ENCODE measurements around the gene ASMT. TPM values are rescaled to one million over a fixed set of nuclear protein-coding genes. Genes with fewer than 3 reads are reported as not detected.

Gene ASMT
- total and polyA plus RNA-seq, 7 donors, result 0.22 TPM; not detected in 6

GRCh38 chrX:1609762-1610161, 5.1 kb upstream of the ASMT start:
- Histone ChIP-seq H3K27me3 (no peaks in the 10 kb centered on the region), H3K36me3 (no peaks in the 10 kb centered on the region), H3K9me3 (no peaks in the 10 kb centered on the region), H3K27ac (no peak overlapping the region), H3K4me3 (no peak overlapping the region), H3K4me1 (no peaks in the 10 kb centered on the region)
- TF ChIP-seq EP300 (IDR thresholded peaks at IDR 0.05) (no peak), POLR2AphosphoS5 (IDR thresholded peaks at IDR 0.05) (no peak), POLR2A (IDR thresholded peaks at IDR 0.05) (no peak)
- TF ChIP-seq, protein P1, sequence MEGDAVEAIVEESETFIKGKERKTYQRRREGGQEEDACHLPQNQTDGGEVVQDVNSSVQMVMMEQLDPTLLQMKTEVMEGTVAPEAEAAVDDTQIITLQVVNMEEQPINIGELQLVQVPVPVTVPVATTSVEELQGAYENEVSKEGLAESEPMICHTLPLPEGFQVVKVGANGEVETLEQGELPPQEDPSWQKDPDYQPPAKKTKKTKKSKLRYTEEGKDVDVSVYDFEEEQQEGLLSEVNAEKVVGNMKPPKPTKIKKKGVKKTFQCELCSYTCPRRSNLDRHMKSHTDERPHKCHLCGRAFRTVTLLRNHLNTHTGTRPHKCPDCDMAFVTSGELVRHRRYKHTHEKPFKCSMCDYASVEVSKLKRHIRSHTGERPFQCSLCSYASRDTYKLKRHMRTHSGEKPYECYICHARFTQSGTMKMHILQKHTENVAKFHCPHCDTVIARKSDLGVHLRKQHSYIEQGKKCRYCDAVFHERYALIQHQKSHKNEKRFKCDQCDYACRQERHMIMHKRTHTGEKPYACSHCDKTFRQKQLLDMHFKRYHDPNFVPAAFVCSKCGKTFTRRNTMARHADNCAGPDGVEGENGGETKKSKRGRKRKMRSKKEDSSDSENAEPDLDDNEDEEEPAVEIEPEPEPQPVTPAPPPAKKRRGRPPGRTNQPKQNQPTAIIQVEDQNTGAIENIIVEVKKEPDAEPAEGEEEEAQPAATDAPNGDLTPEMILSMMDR (IDR thresholded peaks at IDR 0.05), result no peak
- no peak for DNase-seq
- intact Hi-C loops (cut with DNase I), result no loop called here
- WGBS, 2 donors, result 90 to 96% methylated on average over 10 of the region's 10 CpGs

DNA sequence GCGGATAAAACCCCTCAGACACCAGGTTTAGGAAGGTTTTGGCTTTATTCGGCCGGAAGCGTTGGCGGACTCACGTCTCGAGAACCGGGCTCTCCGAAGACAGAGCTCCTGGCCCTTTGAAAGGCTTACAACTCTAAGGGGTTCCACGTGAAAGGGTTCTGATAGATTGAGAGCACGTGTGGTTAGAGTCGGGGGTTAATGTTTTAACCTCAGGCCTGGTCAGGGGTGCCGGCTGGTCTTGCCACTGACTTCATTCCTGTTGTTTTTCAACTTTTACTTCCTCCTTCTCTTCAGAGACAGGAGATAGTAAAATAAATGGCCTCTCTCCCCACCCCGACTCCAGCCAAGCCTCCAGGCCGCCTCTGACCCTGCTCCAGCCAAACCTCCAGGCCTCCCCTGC, 4.7 kb upstream of the ASMT start:
- H3K36me3 ChIP-seq, result no peaks in the 10 kb centered on the region
- intact Hi-C loops (cut with DNase I), result no loop called here
- H3K4me1 ChIP-seq, result no peaks in the 10 kb centered on the region
- H3K4me3 ChIP-seq, result no peak overlapping the region
- no peak overlapping the region for H3K27ac ChIP-seq
- no peak for DNase-seq
- H3K27me3 ChIP-seq, result no peaks in the 10 kb centered on the region
- 72 to 74% methylated on average over 15 of the region's 15 CpGs for WGBS, 2 donors
- TF ChIP-seq, protein P1 (IDR thresholded peaks at IDR 0.05), result no peak
- TF ChIP-seq POLR2AphosphoS5 (IDR thresholded peaks at IDR 0.05) (no peak), POLR2A (IDR thresholded peaks at IDR 0.05) (no peak), EP300 (IDR thresholded peaks at IDR 0.05) (no peak)
- no peaks in the 10 kb centered on the region for H3K9me3 ChIP-seq

DNA sequence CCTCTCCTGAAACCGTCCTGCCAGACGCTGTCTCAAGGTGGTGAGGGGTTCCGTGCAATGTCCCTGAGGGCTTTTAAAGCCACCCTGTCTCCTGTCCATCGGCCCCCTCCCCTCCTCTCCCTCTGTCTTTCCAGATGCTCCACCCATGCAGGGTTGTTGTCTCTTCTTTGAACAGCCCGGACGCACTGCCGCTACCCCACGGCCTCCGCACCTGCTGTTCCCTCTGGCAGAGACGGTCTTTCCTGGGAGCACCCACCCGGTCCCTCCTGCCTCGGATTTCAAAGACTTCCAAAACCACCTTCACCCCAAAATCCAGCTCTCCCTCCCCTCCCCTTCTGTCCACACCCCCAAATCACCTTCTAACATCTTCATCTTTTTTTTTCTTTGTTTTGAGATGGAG, 4.1 kb upstream of the ASMT start:
- Histone ChIP-seq H3K36me3 (no peaks in the 10 kb centered on the region), H3K4me3 (no peak overlapping the region), H3K27ac (no peak overlapping the region), H3K4me1 (no peaks in the 10 kb centered on the region), H3K9me3 (no peaks in the 10 kb centered on the region), H3K27me3 (no peaks in the 10 kb centered on the region)
- no peak for TF ChIP-seq POLR2A (IDR thresholded peaks at IDR 0.05)
- TF ChIP-seq, protein P1 (IDR thresholded peaks at IDR 0.05), result no peak
- no peak for TF ChIP-seq POLR2AphosphoS5 (IDR thresholded peaks at IDR 0.05)
- no peak for TF ChIP-seq EP300 (IDR thresholded peaks at IDR 0.05)
- WGBS, 2 donors, result 84 to 91% methylated on average over 12 of the region's 12 CpGs
- no peak for DNase-seq
- intact Hi-C loops (cut with DNase I), result no loop called here

- 81 to 89% methylated on average over 5 of the region's 5 CpGs for WGBS, 2 donors
- Histone ChIP-seq H3K9me3 (no peaks in the 10 kb centered on the region), H3K27ac (no peak overlapping the region), H3K27me3 (no peaks in the 10 kb centered on the region), H3K4me1 (no peaks in the 10 kb centered on the region), H3K36me3 (no peaks in the 10 kb centered on the region), H3K4me3 (no peak overlapping the region)
- intact Hi-C loops (cut with DNase I), result no loop called here
- TF ChIP-seq, protein P1 (IDR thresholded peaks at IDR 0.05), result no peak
- TF ChIP-seq POLR2A (IDR thresholded peaks at IDR 0.05) (no peak), POLR2AphosphoS5 (IDR thresholded peaks at IDR 0.05) (no peak), EP300 (IDR thresholded peaks at IDR 0.05) (no peak)
- no peak for DNase-seq
Observed at GRCh38 chrX:1612641-1613286, 2.1 kb upstream of the ASMT start.

DNA sequence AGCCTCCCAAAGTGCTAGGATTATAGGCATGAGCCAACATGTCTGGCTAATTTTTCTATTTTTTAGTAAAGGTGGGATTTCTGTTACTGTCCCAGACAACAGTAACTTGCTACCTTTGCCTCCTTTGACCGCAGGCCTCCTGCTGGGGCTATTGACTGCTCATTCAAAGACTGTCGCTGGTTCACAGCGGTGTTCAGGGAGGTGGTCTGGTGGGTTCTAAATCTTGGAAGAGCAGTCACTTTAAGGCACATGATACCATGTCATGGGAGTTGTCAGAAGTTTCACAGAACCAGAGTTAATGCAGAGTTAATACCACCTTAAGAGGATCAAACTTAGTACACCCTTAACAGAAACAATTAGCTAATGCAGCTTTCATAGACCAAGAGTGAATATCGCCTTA, 3.8 kb downstream of the ASMT start:
- WGBS, 2 donors, result 68 to 77% methylated on average over 4 of the region's 4 CpGs

More for the DNA sequence above, 3.8 kb downstream of the ASMT start:
- Histone ChIP-seq H3K36me3 (no peaks in the 10 kb centered on the region), H3K4me3 (no peak overlapping the region), H3K9me3 (no peaks in the 10 kb centered on the region), H3K27me3 (no peaks in the 10 kb centered on the region), H3K4me1 (no peaks in the 10 kb centered on the region), H3K27ac (no peak overlapping the region)
- intact Hi-C loops (cut with DNase I), result no loop called here
- TF ChIP-seq, protein P1 (IDR thresholded peaks at IDR 0.05), result no peak
- TF ChIP-seq EP300 (IDR thresholded peaks at IDR 0.05) (no peak), POLR2AphosphoS5 (IDR thresholded peaks at IDR 0.05) (no peak), POLR2A (IDR thresholded peaks at IDR 0.05) (no peak)
- no peak for DNase-seq

Measured in sigmoid colon (tissue), 7 donors.